ENCODE results near the gene ECI1. TPM values are rescaled to one million over a fixed set of nuclear protein-coding genes. Genes with fewer than 3 reads are reported as not detected.

Gene ECI1
- total RNA-seq, 1 experiment from 2014 or later = 157 TPM

- H3K4me1 ChIP-seq = no peaks in the 10 kb centered on the region
- no peak for DNase-seq
- intact Hi-C loops (cut with micrococcal nuclease; ENCODE audit: unreplicated experiment) = no loop called here
- no peaks in the 10 kb centered on the region for H3K36me3 ChIP-seq (ENCODE audit: control insufficient read depth, insufficient read depth, low read length)
- no peaks in the 10 kb centered on the region for H3K4me1 Mint-ChIP-seq (ENCODE audit: low read depth, unreplicated experiment)
- H3K4me3 Mint-ChIP-seq (ENCODE audit: unreplicated experiment) = no peak overlapping the region
- TF ChIP-seq CTCF (IDR thresholded peaks at IDR 0.05; ENCODE audit: insufficient read depth in 1 of 2, low read depth in 1 of 2, low read length in 1 of 2, severe bottlenecking in 1 of 2, unreplicated experiment in 1 of 2) = no peak
- ChIA-PET POLR2A (no interaction called here), CTCF (no interaction called here)
- no peaks in the 10 kb centered on the region for H3K9me3 ChIP-seq
- peaks cover 6% of the 10 kb centered on the region for H3K36me3 Mint-ChIP-seq (ENCODE audit: insufficient read depth, unreplicated experiment)
- no peaks in the 10 kb centered on the region for H3K27me3 ChIP-seq (replicated peaks; ENCODE audit: control insufficient read depth, insufficient read depth, low read length)
- peak overlapping the region; percentile 47 for H3K27ac Mint-ChIP-seq (ENCODE audit: unreplicated experiment)
- peaks cover 3% of the 10 kb centered on the region for H3K27me3 Mint-ChIP-seq (ENCODE audit: insufficient read depth, unreplicated experiment)
- no peaks in the 10 kb centered on the region for H3K9me3 Mint-ChIP-seq (ENCODE audit: unreplicated experiment)
- no peak overlapping the region for H3K4me3 ChIP-seq (ENCODE audit: low read depth, low read length)
- BruUV-seq (replicated peaks) = no TSS peak
Measured at GRCh38 chr16:2284001-2284770, 32.8 kb upstream of the ECI1 start.

- Histone ChIP-seq H3K4me1 (no peaks in the 10 kb centered on the region), H3K4me3 (ENCODE audit: low read depth, low read length) (no peak overlapping the region), H3K36me3 (ENCODE audit: control insufficient read depth, insufficient read depth, low read length) (no peaks in the 10 kb centered on the region), H3K9me3 (no peaks in the 10 kb centered on the region), H3K27me3 (replicated peaks; ENCODE audit: control insufficient read depth, insufficient read depth, low read length) (no peaks in the 10 kb centered on the region)
- intact Hi-C loops (cut with micrococcal nuclease; ENCODE audit: unreplicated experiment) = no loop called here
- no peaks in the 10 kb centered on the region for H3K4me1 Mint-ChIP-seq (ENCODE audit: low read depth, unreplicated experiment)
- no peak overlapping the region for H3K4me3 Mint-ChIP-seq (ENCODE audit: unreplicated experiment)
- ChIA-PET POLR2A (no interaction called here), CTCF (interaction anchor here (0.5 kb wide), 1 partner anchor 32 kb away, joined by 4 read pairs; no protein-coding TSS in a partner anchor)
- H3K36me3 Mint-ChIP-seq (ENCODE audit: insufficient read depth, unreplicated experiment) = peaks cover 6% of the 10 kb centered on the region
- BruUV-seq (replicated peaks) = no TSS peak
- no peaks in the 10 kb centered on the region for H3K9me3 Mint-ChIP-seq (ENCODE audit: unreplicated experiment)
- DNase-seq = no peak
- H3K27ac Mint-ChIP-seq (ENCODE audit: unreplicated experiment) = peak overlapping the region; percentile 47
- TF ChIP-seq CTCF (IDR thresholded peaks at IDR 0.05; ENCODE audit: insufficient read depth in 1 of 2, low read depth in 1 of 2, low read length in 1 of 2, severe bottlenecking in 1 of 2, unreplicated experiment in 1 of 2) = no peak
- H3K27me3 Mint-ChIP-seq (ENCODE audit: insufficient read depth, unreplicated experiment) = peaks cover 3% of the 10 kb centered on the region
Measured at GRCh38 chr16:2282866-2283555, 31.6 kb upstream of the ECI1 start.

GRCh38 chr16:2282262-2282661 is 30.9 kb upstream of the ECI1 start:
- no TSS peak for BruUV-seq (replicated peaks)
- intact Hi-C loops (cut with micrococcal nuclease; ENCODE audit: unreplicated experiment) = no loop called here
- Histone ChIP-seq H3K4me1 (no peaks in the 10 kb centered on the region), H3K36me3 (ENCODE audit: control insufficient read depth, insufficient read depth, low read length) (no peaks in the 10 kb centered on the region), H3K27me3 (replicated peaks; ENCODE audit: control insufficient read depth, insufficient read depth, low read length) (no peaks in the 10 kb centered on the region), H3K4me3 (ENCODE audit: low read depth, low read length) (no peak overlapping the region), H3K9me3 (no peaks in the 10 kb centered on the region)
- TF ChIP-seq CTCF (IDR thresholded peaks at IDR 0.05; ENCODE audit: insufficient read depth in 1 of 2, low read depth in 1 of 2, low read length in 1 of 2, severe bottlenecking in 1 of 2, unreplicated experiment in 1 of 2) = no peak
- ChIA-PET CTCF (no interaction called here), POLR2A (no interaction called here)
- Mint-ChIP-seq H3K36me3 (ENCODE audit: insufficient read depth, unreplicated experiment) (peaks cover 6% of the 10 kb centered on the region), H3K27me3 (ENCODE audit: insufficient read depth, unreplicated experiment) (peaks cover 3% of the 10 kb centered on the region), H3K27ac (ENCODE audit: unreplicated experiment) (no peak overlapping the region), H3K4me1 (ENCODE audit: low read depth, unreplicated experiment) (no peaks in the 10 kb centered on the region), H3K4me3 (ENCODE audit: unreplicated experiment) (no peak overlapping the region), H3K9me3 (ENCODE audit: unreplicated experiment) (no peaks in the 10 kb centered on the region)
- DNase-seq = no peak
